Thyroid gland (tissue), 4 donors: Measurements from ENCODE around the gene RIMBP2.

Experiments
- POLR2A ChIP-seq, 2 donors: fragments of 450-650 bp; IDR thresholded peaks; one replicate each; pipeline ENCODE4 v1.6.1; 2017; ENCODE audit warnings: antibody characterized with exemption in 2 of 2, mild to moderate bottlenecking in 2 of 2, moderate library complexity in 1 of 2
- TF ChIP-seq, protein P1 (sequence below), 6 experiments: fragments of 200-600 bp in 3 of 6; fragments of 450-650 bp in 3 of 6; sonication (generic) in 3 of 6; IDR thresholded peaks; one replicate each; pipeline ENCODE4 v1.5.1; 2016 to 2019; ENCODE audit warnings: antibody characterized with exemption in 6 of 6, mild to moderate bottlenecking in 2 of 6, inconsistent platforms in 1 of 6, moderate library complexity in 1 of 6

DNA sequence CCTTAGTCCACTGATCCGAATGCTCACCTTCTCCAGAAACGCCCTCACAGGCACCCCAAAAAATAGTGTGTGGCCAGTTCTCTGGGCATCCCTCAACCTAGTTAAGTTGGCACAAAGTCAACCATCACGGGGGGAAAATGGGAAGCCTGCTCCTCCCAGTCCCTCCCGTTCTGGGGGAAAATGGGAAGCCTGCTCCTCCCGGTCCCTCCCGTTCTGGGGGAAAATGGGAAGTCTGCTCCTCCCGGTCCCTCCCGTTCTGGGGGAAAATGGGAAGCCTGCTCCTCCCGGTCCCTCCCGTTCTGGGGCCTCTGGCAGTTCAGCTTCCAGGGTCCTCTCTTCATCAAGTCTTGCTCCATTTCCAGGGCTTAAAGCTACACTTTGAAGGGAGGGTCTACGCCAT is 106.1 kb downstream of the RIMBP2 start:
- TF ChIP-seq, protein P1, sequence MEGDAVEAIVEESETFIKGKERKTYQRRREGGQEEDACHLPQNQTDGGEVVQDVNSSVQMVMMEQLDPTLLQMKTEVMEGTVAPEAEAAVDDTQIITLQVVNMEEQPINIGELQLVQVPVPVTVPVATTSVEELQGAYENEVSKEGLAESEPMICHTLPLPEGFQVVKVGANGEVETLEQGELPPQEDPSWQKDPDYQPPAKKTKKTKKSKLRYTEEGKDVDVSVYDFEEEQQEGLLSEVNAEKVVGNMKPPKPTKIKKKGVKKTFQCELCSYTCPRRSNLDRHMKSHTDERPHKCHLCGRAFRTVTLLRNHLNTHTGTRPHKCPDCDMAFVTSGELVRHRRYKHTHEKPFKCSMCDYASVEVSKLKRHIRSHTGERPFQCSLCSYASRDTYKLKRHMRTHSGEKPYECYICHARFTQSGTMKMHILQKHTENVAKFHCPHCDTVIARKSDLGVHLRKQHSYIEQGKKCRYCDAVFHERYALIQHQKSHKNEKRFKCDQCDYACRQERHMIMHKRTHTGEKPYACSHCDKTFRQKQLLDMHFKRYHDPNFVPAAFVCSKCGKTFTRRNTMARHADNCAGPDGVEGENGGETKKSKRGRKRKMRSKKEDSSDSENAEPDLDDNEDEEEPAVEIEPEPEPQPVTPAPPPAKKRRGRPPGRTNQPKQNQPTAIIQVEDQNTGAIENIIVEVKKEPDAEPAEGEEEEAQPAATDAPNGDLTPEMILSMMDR (IDR thresholded peaks at IDR 0.05) = no peak
- TF ChIP-seq POLR2A (IDR thresholded peaks at IDR 0.05) = no peak
